ENCODE data around the gene AHI1.

AHI1 gene

GRCh38 chr6:135451617-135452190 is 45.8 kb downstream of the AHI1 start:
- DNase-seq (ENCODE audit: low read depth): peak; percentile 65

DNA sequence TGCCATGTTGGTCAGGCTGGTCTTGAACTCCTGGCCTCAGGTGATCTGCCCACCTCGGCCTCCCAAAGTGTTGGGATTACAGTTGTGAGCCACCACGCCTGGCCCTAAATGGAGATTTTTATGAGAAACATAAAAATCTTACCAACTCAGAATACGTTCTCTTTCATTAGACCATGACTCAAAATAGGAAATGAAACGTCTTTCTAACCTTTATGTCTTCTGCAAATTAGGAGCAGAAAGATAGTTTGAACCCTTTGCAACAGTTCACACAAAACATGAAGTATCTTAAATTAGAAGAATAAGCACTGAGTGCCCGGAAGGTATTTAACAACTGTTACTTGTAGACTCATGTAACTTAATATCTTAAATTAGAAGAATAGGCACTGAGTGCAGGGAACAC is 48.3 kb downstream of the AHI1 start:
- DNase-seq (ENCODE audit: low read depth): no peak

- no peak for DNase-seq (ENCODE audit: low read depth)
These were observed 57.3 kb downstream of the AHI1 start for GRCh38 chr6:135440087-135440792.

DNA sequence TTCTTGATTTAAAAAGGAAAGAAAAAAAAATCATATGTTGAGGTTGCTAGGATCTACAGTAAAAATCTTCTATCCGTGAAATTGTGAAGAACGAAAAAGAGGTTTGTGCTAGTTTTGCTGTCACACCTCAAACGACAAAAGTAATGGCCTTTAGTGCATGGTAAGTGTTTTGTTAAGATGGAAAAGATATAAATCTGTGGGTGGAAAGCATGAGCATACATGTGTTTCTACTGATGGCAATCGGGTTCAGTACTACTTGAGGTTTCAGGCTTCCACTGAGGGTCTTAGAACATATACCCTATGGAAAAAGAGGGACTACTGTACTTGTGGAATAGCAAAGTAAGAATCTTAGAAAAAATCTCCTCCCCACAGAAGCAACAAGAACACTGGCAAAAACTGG is 58.0 kb downstream of the AHI1 start:
- DNase-seq (ENCODE audit: low read depth): no peak

GRCh38 chr6:135438907-135439535 is 58.5 kb downstream of the AHI1 start:
- peak; percentile 69 for DNase-seq (ENCODE audit: low read depth)

DNA sequence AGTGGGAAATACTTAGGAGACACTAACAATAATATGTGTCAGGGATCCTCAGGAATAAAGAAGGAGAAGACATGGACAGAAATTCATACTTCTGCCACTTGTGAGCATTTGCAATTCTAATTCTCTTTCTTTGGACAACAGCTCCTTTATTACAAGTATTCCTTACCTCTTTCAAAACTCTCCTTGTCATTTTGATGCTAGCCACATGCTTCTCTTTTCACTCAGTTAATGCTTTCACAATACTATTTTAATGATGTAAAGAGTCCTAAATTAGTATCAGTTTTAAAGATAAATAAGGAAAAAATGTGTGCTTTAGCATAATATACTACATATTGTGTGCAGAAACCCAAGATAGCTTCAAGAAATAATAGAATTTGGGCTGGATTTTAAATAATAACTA is 62.5 kb downstream of the AHI1 start:
- DNase-seq (ENCODE audit: low read depth): no peak

DNA sequence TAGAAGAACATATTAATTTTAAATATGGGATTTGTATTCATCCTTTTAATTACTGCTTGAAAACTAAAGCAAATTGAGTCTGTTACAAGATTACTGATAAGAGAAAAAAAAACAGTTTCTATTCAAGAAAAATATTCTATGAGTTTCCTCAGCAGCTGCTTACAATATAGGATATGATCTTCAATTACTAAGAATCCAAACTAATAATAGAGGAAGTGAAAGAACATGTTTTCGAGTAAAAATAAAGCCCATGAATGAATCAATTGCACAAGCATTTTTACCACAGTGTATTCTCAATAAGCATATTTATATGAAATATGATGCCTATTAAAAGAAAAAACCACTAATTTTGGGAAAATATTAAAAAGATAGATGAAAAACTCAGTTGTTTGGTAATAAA is 63.4 kb downstream of the AHI1 start:
- no peak for DNase-seq (ENCODE audit: low read depth)

- no peak for DNase-seq (ENCODE audit: low read depth)
These were observed 69.5 kb downstream of the AHI1 start for GRCh38 chr6:135428078-135428477.

- DNase-seq (ENCODE audit: low read depth): no peak
These were observed 70.7 kb downstream of the AHI1 start for GRCh38 chr6:135426833-135427232.

- DNase-seq (ENCODE audit: low read depth): no peak
These were observed 73.2 kb downstream of the AHI1 start for GRCh38 chr6:135424385-135424784.

DNA sequence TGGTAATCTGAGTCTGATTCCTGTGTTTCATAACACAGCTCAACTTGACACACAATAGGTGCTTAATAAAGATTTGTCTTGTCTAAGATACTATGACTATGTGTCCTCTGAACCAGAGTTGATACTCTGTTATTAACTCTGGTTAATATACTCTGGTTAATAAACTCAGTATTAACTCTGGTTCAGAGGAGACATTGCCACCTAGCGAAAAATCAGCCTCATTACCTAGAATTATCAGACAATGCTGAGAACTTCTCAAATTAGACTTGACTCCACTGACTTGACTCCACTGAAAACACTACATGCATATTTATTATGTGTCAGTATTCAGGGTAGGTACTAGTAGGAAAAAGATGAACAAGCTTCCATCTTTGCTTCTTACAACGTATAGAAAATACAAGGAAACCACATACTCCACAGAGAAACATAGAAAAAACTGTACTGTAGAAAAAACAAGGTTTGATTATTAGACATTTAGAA is 73.9 kb downstream of the AHI1 start:
- DNase-seq (ENCODE audit: low read depth): peak; percentile 65

- peak; percentile 69 for DNase-seq (ENCODE audit: low read depth)
These were observed 78.4 kb downstream of the AHI1 start for GRCh38 chr6:135419162-135419561.

DNA sequence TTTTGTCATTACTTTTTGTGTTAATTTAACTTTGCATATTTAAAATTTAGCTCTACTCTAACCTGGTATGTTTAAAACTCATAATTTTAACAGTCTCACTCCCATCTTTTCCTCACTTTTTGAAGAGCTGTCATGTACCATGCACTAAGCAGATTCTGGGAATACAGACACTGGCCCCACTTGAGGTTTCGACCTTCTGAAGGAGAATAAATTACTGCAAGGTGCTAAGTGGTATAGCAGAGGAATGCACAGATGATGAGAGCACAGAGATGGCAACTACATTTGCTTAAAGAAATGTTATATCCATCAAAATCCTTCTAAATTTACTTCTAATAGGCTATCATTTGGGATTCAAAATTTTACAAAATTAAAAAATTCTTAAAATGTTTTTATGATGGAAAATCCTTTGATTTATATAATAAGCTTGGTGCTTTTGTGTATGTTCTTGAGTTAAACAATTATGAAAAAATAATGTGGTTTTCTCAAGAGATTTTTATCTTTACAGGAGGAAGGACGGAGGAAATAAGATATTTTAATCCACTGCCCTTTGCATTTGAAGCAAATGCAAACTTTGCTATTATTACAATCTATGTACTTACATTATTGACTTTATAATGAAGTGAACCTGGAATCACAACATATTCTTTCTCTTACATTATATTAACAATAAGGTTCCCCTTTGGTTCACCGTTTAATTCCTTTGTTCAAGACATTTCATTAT is 79.3 kb downstream of the AHI1 start:
- DNase-seq (ENCODE audit: low read depth): no peak

GRCh38 chr6:135412761-135413160 is 84.8 kb downstream of the AHI1 start:
- DNase-seq (ENCODE audit: low read depth): peak; percentile 46

DNA sequence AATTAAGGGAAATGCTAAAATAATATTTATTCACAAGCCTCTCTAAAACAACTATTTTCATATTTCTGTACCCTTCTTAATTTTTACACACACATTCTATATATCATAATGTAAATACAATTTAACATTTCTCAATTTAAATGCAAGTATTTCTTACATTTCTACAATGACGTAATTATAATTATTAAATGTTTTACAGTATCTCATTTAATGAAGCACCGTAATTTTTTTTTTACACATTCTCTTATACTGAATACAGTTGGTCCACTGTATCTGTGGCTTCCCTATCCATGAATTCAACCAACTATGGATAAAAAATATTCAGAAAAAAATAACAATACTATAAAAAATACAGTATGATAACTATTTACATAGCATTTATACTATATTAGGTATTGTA is 85.7 kb downstream of the AHI1 start:
- no peak for DNase-seq (ENCODE audit: low read depth)

- DNase-seq (ENCODE audit: low read depth): peak; percentile 33
These were observed 86.2 kb downstream of the AHI1 start for GRCh38 chr6:135411339-135411738.

- no peak for DNase-seq (ENCODE audit: low read depth)
These were observed 86.7 kb downstream of the AHI1 start for GRCh38 chr6:135410856-135411255.

DNA sequence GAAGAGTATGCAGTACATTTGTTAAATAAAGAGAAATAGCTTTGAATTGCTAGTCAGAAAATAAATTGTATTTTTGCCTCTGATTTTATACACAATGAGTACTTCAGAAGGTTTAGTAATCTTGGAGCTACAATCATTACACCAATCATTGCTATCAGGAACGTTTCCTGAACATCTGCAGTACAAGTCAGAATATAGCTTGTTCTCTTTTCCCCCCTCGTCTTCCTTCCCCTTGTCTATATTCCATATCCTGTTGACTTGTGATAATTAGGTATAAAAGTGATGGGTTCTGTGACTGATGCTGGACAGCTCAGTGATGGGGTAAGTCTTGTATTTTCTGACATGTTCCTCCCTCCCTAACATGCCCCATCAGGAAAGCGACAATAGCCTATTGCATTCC is 94.0 kb downstream of the AHI1 start:
- DNase-seq (ENCODE audit: low read depth): no peak

DNA sequence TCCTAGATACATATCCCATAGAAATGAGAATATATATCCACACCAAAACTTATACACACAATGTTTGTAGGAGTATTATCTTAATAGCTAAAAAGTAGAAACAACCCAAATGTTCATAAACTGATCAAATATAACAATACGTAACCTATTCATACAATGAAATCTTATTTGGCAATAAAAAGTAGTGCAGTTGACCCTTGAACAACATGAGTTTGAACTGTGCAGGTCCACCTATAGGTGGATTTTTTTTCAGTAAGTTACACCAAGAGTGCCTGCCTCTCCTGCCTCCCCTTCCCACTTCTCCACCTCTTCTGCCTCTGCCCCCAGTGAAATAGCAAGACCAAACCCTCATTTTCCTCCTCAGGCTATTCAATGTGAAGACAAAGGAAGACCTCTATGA is 95.2 kb downstream of the AHI1 start:
- no peak for DNase-seq (ENCODE audit: low read depth)

- DNase-seq (ENCODE audit: low read depth): no peak
These were observed 100.2 kb downstream of the AHI1 start for GRCh38 chr6:135397172-135397952.

DNA sequence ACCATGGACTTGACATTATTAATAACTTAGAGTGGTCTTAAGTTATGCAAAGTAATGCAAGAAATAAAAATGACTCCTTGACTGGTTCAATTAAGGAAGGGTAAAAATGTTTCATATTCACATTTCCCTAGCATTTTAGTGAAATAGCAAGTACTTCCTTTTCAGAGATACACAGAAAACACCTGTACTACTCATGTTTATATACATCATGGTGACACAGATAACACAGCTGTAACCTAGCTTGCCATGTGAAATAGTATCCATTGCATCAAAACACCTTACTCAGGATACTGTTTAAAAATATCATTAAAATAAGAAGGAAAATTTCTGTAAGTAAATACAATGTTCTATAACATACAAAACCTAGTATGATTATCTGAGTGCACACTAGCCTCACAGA is 102.4 kb downstream of the AHI1 start:
- DNase-seq (ENCODE audit: low read depth): no peak

GRCh38 chr6:135393289-135393688 is 104.3 kb downstream of the AHI1 start:
- DNase-seq (ENCODE audit: low read depth): no peak
